Aorta (tissue), 5 donors: ENCODE results near the gene OR4K2. TPM values are rescaled to one million over a fixed set of nuclear protein-coding genes. Genes with fewer than 3 reads are reported as not detected.

Experiments used
- ATAC-seq: fragments of 200-7000 bp; cut with Tn5 transposase; one replicate; pipeline ENCODE4 v1.9.1; 2022; ENCODE audit warnings: moderate library complexity; ENCODE audit not compliant: low FRiP score
- DNase-seq, 2 donors: peaks; one replicate each; pipeline ENCODE4 v3.0.0-alpha.2; 2020
- H3K27ac ChIP-seq, 2 donors: one replicate each; pipeline ENCODE4 v1.5.1; 2013; ENCODE audit warnings: low read length in 2 of 2, mild to moderate bottlenecking in 2 of 2, moderate library complexity in 2 of 2, control low read depth in 1 of 2, inconsistent platforms in 1 of 2, low read depth in 1 of 2
- H3K27me3 ChIP-seq, 2 donors: one replicate each; pipeline ENCODE4 v1.6.1; 2013; ENCODE audit warnings: control low read depth in 1 of 2, low read length in 1 of 2, mild to moderate bottlenecking in 1 of 2, moderate library complexity in 1 of 2; ENCODE audit not compliant: insufficient read depth in 2 of 2, control insufficient read depth in 1 of 2
- H3K36me3 ChIP-seq, 2 donors: one replicate each; pipeline ENCODE4 v1.6.1; 2013; ENCODE audit warnings: control low read depth in 1 of 2, low read length in 1 of 2, mild to moderate bottlenecking in 1 of 2; ENCODE audit not compliant: insufficient read depth in 2 of 2, control insufficient read depth in 1 of 2
- H3K4me1 ChIP-seq, 2 donors: one replicate each; pipeline ENCODE4 v1.6.1; 2013; ENCODE audit warnings: low read length in 2 of 2, control low read depth in 1 of 2, mild to moderate bottlenecking in 1 of 2, moderate library complexity in 1 of 2; ENCODE audit not compliant: insufficient read depth in 2 of 2, control insufficient read depth in 1 of 2
- H3K4me3 ChIP-seq, 2 donors: one replicate each; pipeline ENCODE4 v1.5.1; 2013; ENCODE audit warnings: low read length in 2 of 2, control low read depth in 1 of 2, mild to moderate bottlenecking in 1 of 2
- H3K9me3 ChIP-seq: one replicate; pipeline ENCODE4 v1.6.1; 2013; ENCODE audit warnings: mild to moderate bottlenecking, low read length; ENCODE audit not compliant: control insufficient read depth
- WGBS, 2 donors: extraction: QIAGEN DNeasy Blood & Tissue Kit; methylation state at CpG; one replicate each; pipeline ENCODE4 v1.1.7; 2013; 5-methylcytosine and 5-hydroxymethylcytosine counted together
- intact Hi-C, 2 donors: fragments of 100-400 bp; cut with DNase I; formaldehyde crosslinking; loops; one replicate each; pipeline versions ENCODE4 v1.14.2 to v1.15.0; 2022
- polyA plus RNA-seq, 2 donors: library from polyadenylated mRNA; stranded (reverse); fragments of 200-250 nt; gene quantifications; one replicate each; pipeline ENCODE4 v1.2.3, GENCODE V29; 2013
- total RNA-seq, 2 donors: library from RNA; stranded (reverse); fragmentation: NEBNext Ultra II Directional; extraction: Animal tissue kit (Norgen Biotek cat#: 25700); gene quantifications; one replicate each; pipeline ENCODE4 v1.2.1, GENCODE V29; 2021
- donor health status: healthy with polysubstance abuse.
- donor health status: Bipolar disorder and iron deficiency.
- donor health status: DM: no; HTN: no; CAD: no.
- donor health status: DM: no; HTN: no; CAD: no.
- donor health status: DM: yes; HTN: yes; CAD: no.

The OR4K2 gene
- total and polyA plus RNA-seq, 4 donors: 0.03 TPM; not detected in 3

DNA sequence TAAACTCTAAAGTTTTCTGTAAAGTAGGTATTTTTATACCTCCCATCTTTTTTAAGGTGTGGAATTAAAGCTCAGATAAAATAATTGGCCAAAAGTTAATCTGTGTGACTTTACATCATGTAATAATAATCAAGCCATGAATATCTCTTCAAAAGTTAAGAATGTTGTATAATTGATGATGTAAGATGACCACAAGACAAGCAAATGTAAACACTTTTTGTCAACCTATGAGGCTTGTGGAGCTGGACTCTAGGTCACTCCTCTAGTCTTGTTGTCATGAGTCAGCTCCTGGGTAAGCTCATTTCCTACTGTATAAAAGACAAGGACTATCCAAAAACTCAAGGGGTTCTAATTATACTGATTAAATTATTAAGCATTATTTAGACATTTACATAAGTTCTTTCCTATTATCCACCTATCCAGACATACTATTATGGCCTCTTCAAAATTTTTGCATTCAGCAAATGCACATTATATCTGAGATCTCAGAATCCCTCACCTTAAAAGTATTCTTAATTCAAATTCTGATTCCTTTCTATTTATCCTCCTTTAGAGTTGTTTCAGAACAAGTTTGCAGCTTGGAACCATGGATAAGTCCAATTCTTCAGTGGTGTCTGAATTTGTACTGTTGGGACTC lies 45.2 kb downstream of the OR4K2 start, which contains the start of gene OR4K5:
Gene OR4K5, plus strand, starts transcription at position 587 of the 637 bp plus-strand sequence. Its CDS starts 0 bp downstream, at position 587.
- Histone ChIP-seq H3K4me3 (no peak within 1 kb of the TSS), H3K36me3 (no peaks in the 10 kb centered on the region), H3K27me3 (peaks cover 0 to 2% of the 10 kb centered on the region in 2 donors), H3K9me3 (no peaks in the 10 kb centered on the region), H3K4me1 (no peaks in the 10 kb centered on the region), H3K27ac (no peak within 1 kb of the TSS)
- DNase-seq (no peak), ATAC-seq (no peak)
- intact Hi-C loops: no loop called here

DNA sequence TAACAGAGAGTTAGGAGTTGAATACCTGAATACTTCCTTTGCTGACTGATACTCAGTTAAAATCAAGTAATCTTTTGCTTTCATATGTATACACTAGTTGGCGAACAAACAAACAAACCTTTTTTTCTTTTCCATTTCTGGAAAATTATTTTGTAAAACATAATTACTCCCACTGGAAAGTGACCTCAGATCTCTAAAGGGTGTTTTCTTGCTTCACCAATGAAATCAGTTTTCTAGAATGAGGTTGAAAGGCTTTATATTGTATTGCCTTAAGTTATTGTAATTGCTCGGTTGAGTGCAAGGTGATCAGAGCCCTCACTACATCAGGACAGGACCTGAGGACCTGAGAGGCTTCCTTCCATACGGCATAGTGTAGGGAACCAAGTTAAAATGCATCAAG lies 55.7 kb downstream of the OR4K2 start, which contains the start of gene OR4K1:
Gene OR4K1, plus strand, starts transcription at position 301 of the 400 bp plus-strand sequence. CDS start 4,750 bp downstream, outside the sequence.
- H3K4me3 ChIP-seq: no peak within 1 kb of the TSS
- no peaks in the 10 kb centered on the region for H3K36me3 ChIP-seq
- no peak within 1 kb of the TSS for H3K27ac ChIP-seq
- no peaks in the 10 kb centered on the region for H3K4me1 ChIP-seq
- H3K27me3 ChIP-seq: no peaks in the 10 kb centered on the region
- DNase-seq (no peak), ATAC-seq (no peak)
- 54% methylated on average over 3 of the region's 3 CpGs for WGBS, 2 donors
- intact Hi-C loops: no loop called here
- no peaks in the 10 kb centered on the region for H3K9me3 ChIP-seq

Other genes with a start within 250 kb of the OR4K2 start
- gene OR11H2, start 161.3 kb upstream of the OR4K2 start, total RNA-seq: not detected
- not detected for gene OR11H2, start 161.3 kb upstream of the OR4K2 start, polyA plus RNA-seq
- not detected for gene OR4Q3, start 131.6 kb upstream of the OR4K2 start, total RNA-seq
- not detected for gene OR4Q3, start 131.6 kb upstream of the OR4K2 start, polyA plus RNA-seq
- gene OR4M1, start 101.6 kb upstream of the OR4K2 start, total RNA-seq: not detected
- gene OR4M1, start 101.6 kb upstream of the OR4K2 start, polyA plus RNA-seq: not detected
- not detected for gene OR4N2, start 71.4 kb upstream of the OR4K2 start, total RNA-seq
- gene OR4N2, start 71.4 kb upstream of the OR4K2 start, polyA plus RNA-seq: not detected
- not detected for gene OR4K5, start 45.5 kb downstream of the OR4K2 start, total RNA-seq
- not detected for gene OR4K5, start 45.5 kb downstream of the OR4K2 start, polyA plus RNA-seq
- not detected for gene OR4K1, start 55.8 kb downstream of the OR4K2 start, total RNA-seq
- gene OR4K1, start 55.8 kb downstream of the OR4K2 start, polyA plus RNA-seq: under 1 TPM in 1 of 2 donors, not detected in 1; 0.50 TPM
- not detected for gene OR4K15, start 100.4 kb downstream of the OR4K2 start, total RNA-seq
- not detected for gene OR4K15, start 100.4 kb downstream of the OR4K2 start, polyA plus RNA-seq
- not detected for gene OR4Q2, start 127.0 kb downstream of the OR4K2 start, total RNA-seq
- not detected for gene OR4Q2, start 127.0 kb downstream of the OR4K2 start, polyA plus RNA-seq
- gene OR4K14, start 144.2 kb downstream of the OR4K2 start, total RNA-seq: not detected
- not detected for gene OR4K14, start 144.2 kb downstream of the OR4K2 start, polyA plus RNA-seq
- not detected for gene OR4K13, start 160.9 kb downstream of the OR4K2 start, total RNA-seq
- not detected for gene OR4K13, start 160.9 kb downstream of the OR4K2 start, polyA plus RNA-seq
- gene OR4L1, start 184.9 kb downstream of the OR4K2 start, total RNA-seq: not detected
- not detected for gene OR4L1, start 184.9 kb downstream of the OR4K2 start, polyA plus RNA-seq
- not detected for gene OR4K17, start 235.6 kb downstream of the OR4K2 start, total RNA-seq
- not detected for gene OR4K17, start 235.6 kb downstream of the OR4K2 start, polyA plus RNA-seq